HepG2 (cell line): ENCODE data around the gene ANO3. TPM values are rescaled to one million over a fixed set of nuclear protein-coding genes. Genes with fewer than 3 reads are reported as not detected.

ENCODE experiments used
- ONECUT2 ChIP-seq: sonication (generic); formaldehyde crosslinking; IDR thresholded peaks from 2 replicates; pipeline ENCODE4 v1.4.0; 2020; ENCODE audit warnings: missing genetic modification reagents
- ZFP36L2 ChIP-seq: sonication (generic); formaldehyde crosslinking; IDR thresholded peaks from 2 replicates; pipeline ENCODE4 v1.4.0; 2020; ENCODE audit warnings: missing genetic modification reagents
- ZNF746 ChIP-seq: sonication (generic); formaldehyde crosslinking; IDR thresholded peaks from 2 replicates; pipeline ENCODE4 v1.8.0; 2022; ENCODE audit warnings: mild to moderate bottlenecking, missing genetic modification reagents
- polyA plus RNA-seq, 8 experiments: library from polyadenylated mRNA; depleted of rRNA in 3 of 8; stranded (reverse) in 7 of 8; unstranded in 1 of 8; fragments of >200 nt; fragmentation: Illumina TruSeq in 4 of 8; extraction: Trizol in 4 of 8; gene quantifications; 2 replicates each; pipeline versions ENCODE4 v1.2.1 to v1.2.3, GENCODE V29; 2011 to 2016; ENCODE audit warnings: low read depth in 4 of 8, missing spikeins in 1 of 8, mixed read lengths in 1 of 8; ENCODE audit not compliant: insufficient read depth in 1 of 8
- total RNA-seq, 5 experiments: library from RNA; depleted of rRNA; stranded (reverse); fragments of >200 nt; fragmentation: Illumina TruSeq; extraction: Trizol; gene quantifications; 2 replicates each; pipeline ENCODE4 v1.2.3, GENCODE V29; 2016; ENCODE audit warnings: low read depth in 1 of 5
- TF ChIP-seq, protein P1 (sequence below): sonication (generic); formaldehyde crosslinking; IDR thresholded peaks from 2 replicates; pipeline ENCODE4 v1.4.0; 2020; ENCODE audit warnings: mild to moderate bottlenecking, missing genetic modification reagents
- TF ChIP-seq, protein P2 (sequence below): sonication (generic); formaldehyde crosslinking; IDR thresholded peaks from 2 replicates; pipeline ENCODE4 v1.8.0; 2022; ENCODE audit warnings: mild to moderate bottlenecking, missing genetic modification reagents; ENCODE audit not compliant: insufficient replicate concordance

The ANO3 gene
- total and polyA plus RNA-seq, 2 of the 13 experiments (the other 11 are each of a cell fraction or from before 2014, with no cell fraction given): 0.17 to 0.44 TPM

DNA sequence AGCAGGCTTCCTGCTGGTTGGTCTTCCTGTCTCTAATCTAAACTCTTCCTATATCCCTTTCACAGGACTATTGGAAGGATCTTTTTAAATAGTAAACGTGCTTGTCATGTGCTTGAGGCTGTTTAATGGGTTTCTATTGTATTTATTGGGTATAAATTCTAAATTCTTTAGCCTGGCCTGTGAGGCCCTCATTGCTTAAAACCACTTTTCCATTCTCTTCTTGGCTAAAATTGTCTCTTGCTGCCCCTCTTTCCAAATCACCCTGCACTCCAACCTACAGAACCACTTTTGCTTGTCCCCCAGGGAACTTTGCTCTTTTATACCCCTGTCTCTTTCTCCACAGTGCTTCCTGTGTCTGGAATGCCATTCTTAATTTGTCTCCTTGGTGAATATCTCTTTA, 286.5 kb downstream of the ANO3 start (continued):
- TF ChIP-seq, protein P1, sequence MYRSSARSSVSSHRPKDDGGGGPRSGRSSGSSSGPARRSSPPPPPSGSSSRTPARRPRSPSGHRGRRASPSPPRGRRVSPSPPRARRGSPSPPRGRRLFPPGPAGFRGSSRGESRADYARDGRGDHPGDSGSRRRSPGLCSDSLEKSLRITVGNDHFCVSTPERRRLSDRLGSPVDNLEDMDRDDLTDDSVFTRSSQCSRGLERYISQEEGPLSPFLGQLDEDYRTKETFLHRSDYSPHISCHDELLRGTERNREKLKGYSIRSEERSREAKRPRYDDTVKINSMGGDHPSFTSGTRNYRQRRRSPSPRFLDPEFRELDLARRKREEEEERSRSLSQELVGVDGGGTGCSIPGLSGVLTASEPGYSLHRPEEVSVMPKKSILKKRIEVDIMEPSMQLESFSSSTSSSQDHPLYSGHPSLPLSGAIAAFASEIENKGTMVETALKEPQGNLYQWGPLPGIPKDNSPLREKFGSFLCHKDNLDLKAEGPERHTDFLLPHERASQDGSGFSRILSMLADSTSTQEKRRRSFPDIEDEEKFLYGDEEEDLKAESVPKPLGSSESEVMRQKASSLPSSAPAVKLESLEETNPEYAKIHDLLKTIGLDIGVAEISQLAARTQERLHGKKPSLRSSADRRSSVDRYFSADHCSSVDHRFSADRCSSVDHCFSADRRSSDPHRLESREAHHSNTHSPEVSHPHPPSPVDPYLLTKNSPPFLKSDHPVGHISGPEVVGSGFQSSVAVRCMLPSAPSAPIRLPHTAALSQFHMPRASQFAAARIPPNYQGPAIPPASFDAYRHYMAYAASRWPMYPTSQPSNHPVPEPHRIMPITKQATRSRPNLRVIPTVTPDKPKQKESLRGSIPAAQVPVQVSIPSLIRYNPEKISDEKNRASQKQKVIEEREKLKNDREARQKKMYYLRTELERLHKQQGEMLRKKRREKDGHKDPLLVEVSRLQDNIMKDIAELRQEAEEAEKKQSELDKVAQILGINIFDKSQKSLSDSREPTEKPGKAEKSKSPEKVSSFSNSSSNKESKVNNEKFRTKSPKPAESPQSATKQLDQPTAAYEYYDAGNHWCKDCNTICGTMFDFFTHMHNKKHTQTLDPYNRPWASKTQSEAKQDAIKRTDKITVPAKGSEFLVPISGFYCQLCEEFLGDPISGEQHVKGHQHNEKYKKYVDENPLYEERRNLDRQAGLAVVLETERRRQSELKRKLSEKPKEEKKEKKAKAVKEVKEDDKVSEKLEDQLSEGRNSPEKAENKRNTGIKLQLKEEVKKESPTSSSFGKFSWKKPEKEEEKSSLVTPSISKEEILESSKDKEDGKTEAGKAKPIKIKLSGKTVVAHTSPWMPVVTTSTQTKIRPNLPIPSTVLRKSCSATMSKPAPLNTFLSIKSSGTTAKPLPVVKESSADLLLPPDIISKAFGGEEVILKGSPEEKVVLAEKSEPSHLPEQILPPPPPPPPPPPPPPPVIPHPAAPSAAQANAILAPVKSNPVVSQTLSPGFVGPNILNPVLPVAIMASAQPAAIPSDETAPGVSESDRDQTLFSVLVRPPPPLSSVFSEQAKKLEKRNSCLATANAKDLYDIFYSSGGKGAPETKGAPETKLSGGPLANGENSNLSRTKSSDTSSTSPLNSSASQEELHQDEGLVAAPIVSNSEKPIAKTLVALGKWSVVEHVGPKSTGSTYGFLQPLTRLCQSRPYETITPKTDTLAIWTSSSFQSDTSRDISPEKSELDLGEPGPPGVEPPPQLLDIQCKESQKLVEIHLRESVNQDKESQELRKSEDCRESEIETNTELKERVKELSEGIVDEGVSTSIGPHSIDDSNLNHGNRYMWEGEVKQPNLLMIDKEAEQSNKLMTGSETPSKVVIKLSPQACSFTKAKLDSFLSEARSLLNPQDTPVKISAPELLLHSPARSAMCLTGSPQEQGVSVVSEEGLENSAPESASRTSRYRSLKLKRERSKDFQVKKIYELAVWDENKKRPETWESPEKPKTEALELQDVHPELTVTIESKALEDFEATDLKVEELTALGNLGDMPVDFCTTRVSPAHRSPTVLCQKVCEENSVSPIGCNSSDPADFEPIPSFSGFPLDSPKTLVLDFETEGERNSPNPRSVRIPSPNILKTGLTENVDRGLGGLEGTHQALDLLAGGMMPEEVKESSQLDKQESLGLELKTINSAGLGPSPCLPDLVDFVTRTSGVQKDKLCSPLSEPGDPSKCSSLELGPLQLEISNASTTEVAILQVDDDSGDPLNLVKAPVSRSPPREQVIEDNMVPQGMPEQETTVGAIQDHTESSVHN (CRISPR knock-in tag): no peak
- TF ChIP-seq ONECUT2 (CRISPR knock-in tag): no peak
- no peak for TF ChIP-seq ZFP36L2
- TF ChIP-seq ZNF746: no peak
- TF ChIP-seq, protein P2, sequence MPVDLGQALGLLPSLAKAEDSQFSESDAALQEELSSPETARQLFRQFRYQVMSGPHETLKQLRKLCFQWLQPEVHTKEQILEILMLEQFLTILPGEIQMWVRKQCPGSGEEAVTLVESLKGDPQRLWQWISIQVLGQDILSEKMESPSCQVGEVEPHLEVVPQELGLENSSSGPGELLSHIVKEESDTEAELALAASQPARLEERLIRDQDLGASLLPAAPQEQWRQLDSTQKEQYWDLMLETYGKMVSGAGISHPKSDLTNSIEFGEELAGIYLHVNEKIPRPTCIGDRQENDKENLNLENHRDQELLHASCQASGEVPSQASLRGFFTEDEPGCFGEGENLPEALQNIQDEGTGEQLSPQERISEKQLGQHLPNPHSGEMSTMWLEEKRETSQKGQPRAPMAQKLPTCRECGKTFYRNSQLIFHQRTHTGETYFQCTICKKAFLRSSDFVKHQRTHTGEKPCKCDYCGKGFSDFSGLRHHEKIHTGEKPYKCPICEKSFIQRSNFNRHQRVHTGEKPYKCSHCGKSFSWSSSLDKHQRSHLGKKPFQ (CRISPR knock-in tag): no peak
- TF ChIP-seq, all 625 proteins: peak for 0
